ENCODE results near the gene FGF4.
"Not testable (repeated sequence)": the region's sequence is repeated elsewhere in the genome, so short reads cannot be mapped to it uniquely, and the experiment has no call there.

FGF4 gene

GRCh38 chr11:69773626-69774353 is 1.4 kb downstream of the FGF4 start:
- peaks cover 47% of the 10 kb centered on the region for H3K27me3 Mint-ChIP-seq (ENCODE audit: low read depth)
- H3K36me3 Mint-ChIP-seq (ENCODE audit: low read depth) = no peaks in the 10 kb centered on the region
- H3K4me1 Mint-ChIP-seq (ENCODE audit: low read depth) = no peaks in the 10 kb centered on the region
- no peak overlapping the region for H3K4me3 Mint-ChIP-seq
- H3K9me3 Mint-ChIP-seq = no peaks in the 10 kb centered on the region
- H3K27ac Mint-ChIP-seq = no peak overlapping the region
- DNase-seq (ENCODE audit: low spot score) = no peak

- Mint-ChIP-seq H3K4me3 (no peak overlapping the region), H3K36me3 (ENCODE audit: low read depth) (no peaks in the 10 kb centered on the region), H3K27me3 (ENCODE audit: low read depth) (peaks cover 37% of the 10 kb centered on the region), H3K4me1 (ENCODE audit: low read depth) (no peaks in the 10 kb centered on the region), H3K27ac (no peak overlapping the region), H3K9me3 (no peaks in the 10 kb centered on the region)
- DNase-seq (ENCODE audit: low spot score) = no peak
These were observed 3.7 kb downstream of the FGF4 start for GRCh38 chr11:69771466-69771865.

DNA sequence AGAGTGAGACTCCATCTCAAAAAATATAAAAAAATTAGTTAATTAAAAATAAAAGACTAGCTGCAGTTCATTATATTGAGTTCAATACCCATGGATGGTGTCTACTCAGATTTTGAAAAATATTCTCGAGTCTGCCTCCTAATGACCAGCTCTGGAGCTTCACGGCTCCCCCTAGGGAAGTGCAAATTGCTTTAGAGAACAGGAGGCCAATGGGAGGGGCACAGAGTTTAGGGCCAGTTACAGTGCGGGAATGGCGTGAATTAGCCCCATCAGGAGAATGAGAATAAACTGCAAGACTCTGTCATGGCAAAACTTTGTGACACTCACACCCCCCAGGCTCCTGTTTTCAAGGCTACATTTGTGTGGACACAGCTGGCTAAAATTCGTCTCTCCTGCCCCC is 4.6 kb downstream of the FGF4 start:
- Mint-ChIP-seq H3K27ac (no peak overlapping the region), H3K27me3 (ENCODE audit: low read depth) (peaks cover 31% of the 10 kb centered on the region), H3K4me3 (no peak overlapping the region), H3K36me3 (ENCODE audit: low read depth) (no peaks in the 10 kb centered on the region), H3K9me3 (no peaks in the 10 kb centered on the region), H3K4me1 (ENCODE audit: low read depth) (no peaks in the 10 kb centered on the region)
- no peak for DNase-seq (ENCODE audit: low spot score)

DNA sequence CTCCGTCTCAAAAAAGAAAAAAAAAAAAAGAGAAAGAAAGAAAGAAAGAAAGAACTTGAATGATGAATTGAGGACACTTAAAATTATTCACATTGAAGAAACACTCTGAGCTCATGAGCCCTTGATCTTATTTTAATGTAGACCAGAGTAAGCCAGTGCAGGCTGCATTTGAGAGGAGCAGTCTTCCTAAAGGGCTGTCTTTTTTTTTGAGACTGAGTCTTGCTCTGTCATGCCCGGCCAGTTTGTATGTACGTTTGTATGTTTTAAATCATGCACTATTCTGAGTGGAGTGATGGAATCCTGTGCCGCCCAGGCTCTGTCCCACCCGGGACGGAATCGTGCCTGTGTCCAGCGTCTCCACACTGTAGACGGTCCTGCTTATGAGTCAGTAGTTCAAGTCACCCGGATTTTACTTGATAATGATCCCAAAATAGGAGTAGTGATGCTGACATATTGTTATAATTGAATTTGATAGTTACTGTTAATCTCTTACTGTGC is 9.6 kb downstream of the FGF4 start:
- no peaks in the 10 kb centered on the region for H3K9me3 Mint-ChIP-seq
- DNase-seq (ENCODE audit: low spot score) = no peak
- H3K27me3 Mint-ChIP-seq (ENCODE audit: low read depth) = peaks cover 4% of the 10 kb centered on the region
- H3K36me3 Mint-ChIP-seq (ENCODE audit: low read depth) = no peaks in the 10 kb centered on the region
- H3K4me3 Mint-ChIP-seq = no peak overlapping the region
- H3K4me1 Mint-ChIP-seq (ENCODE audit: low read depth) = no peaks in the 10 kb centered on the region
- H3K27ac Mint-ChIP-seq = no peak overlapping the region

GRCh38 chr11:69764918-69765317 is 10.2 kb downstream of the FGF4 start:
- not testable (repeated sequence) for H3K27ac Mint-ChIP-seq; H3K4me3 Mint-ChIP-seq; DNase-seq (ENCODE audit: low spot score); H3K27me3 Mint-ChIP-seq (ENCODE audit: low read depth); H3K36me3 Mint-ChIP-seq (ENCODE audit: low read depth); H3K4me1 Mint-ChIP-seq (ENCODE audit: low read depth); H3K9me3 Mint-ChIP-seq

DNA sequence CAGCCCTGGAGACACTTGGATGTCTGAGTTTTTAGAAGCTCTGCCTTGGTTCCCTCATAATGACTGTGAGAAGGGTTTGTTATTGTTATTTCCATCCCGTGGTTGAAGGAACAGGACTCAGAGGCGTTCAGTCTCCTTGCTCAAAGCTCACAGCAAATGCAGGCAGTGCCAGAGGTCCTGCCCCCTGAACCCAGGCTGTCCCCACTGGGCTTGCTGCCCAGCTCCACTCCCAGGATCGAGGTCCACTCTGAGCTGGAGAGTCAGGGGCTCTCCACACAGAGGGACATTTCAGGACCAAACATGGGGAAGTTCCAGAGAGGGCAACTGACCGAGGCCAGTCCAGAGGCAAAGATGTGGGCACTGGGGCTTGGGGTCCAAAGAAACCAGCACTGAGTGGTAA is 14.8 kb downstream of the FGF4 start:
- no peaks in the 10 kb centered on the region for H3K4me1 Mint-ChIP-seq (ENCODE audit: low read depth)
- H3K27ac Mint-ChIP-seq = no peak overlapping the region
- no peaks in the 10 kb centered on the region for H3K27me3 Mint-ChIP-seq (ENCODE audit: low read depth)
- no peaks in the 10 kb centered on the region for H3K36me3 Mint-ChIP-seq (ENCODE audit: low read depth)
- DNase-seq (ENCODE audit: low spot score) = no peak
- no peaks in the 10 kb centered on the region for H3K9me3 Mint-ChIP-seq
- no peak overlapping the region for H3K4me3 Mint-ChIP-seq

DNA sequence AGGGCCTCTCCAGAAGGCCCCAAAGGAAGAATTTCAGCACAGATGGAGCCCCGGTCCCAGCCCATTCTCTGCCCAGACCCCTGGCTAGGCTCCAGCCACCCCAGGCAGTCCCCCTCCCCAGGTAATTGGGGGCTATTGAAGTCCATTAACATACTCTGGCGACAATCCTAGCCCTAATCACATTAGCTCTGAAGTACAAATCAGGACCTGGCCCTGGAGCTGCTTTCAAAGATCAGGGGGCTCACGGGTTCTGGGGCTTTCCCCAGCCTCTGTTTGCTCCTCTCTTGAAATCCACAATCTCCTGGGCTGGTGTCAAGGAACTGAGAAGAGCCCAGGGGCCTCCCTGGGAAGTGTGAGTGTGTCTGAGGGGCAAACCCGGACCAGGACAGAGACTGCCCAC is 22.3 kb downstream of the FGF4 start:
- DNase-seq (ENCODE audit: low spot score) = no peak
- H3K4me3 Mint-ChIP-seq = no peak overlapping the region
- H3K27me3 Mint-ChIP-seq (ENCODE audit: low read depth) = no peaks in the 10 kb centered on the region
- H3K27ac Mint-ChIP-seq = no peak overlapping the region
- no peaks in the 10 kb centered on the region for H3K36me3 Mint-ChIP-seq (ENCODE audit: low read depth)
- H3K4me1 Mint-ChIP-seq (ENCODE audit: low read depth) = no peaks in the 10 kb centered on the region
- H3K9me3 Mint-ChIP-seq = no peaks in the 10 kb centered on the region

- no peak overlapping the region for H3K4me3 Mint-ChIP-seq
- H3K9me3 Mint-ChIP-seq = no peaks in the 10 kb centered on the region
- no peaks in the 10 kb centered on the region for H3K36me3 Mint-ChIP-seq (ENCODE audit: low read depth)
- H3K27me3 Mint-ChIP-seq (ENCODE audit: low read depth) = no peaks in the 10 kb centered on the region
- H3K27ac Mint-ChIP-seq = no peak overlapping the region
- H3K4me1 Mint-ChIP-seq (ENCODE audit: low read depth) = no peaks in the 10 kb centered on the region
- DNase-seq (ENCODE audit: low spot score) = no peak
These were observed 24.1 kb downstream of the FGF4 start for GRCh38 chr11:69750875-69751597.

- H3K27me3 Mint-ChIP-seq (ENCODE audit: low read depth) = no peaks in the 10 kb centered on the region
- H3K36me3 Mint-ChIP-seq (ENCODE audit: low read depth) = no peaks in the 10 kb centered on the region
- H3K9me3 Mint-ChIP-seq = no peaks in the 10 kb centered on the region
- no peaks in the 10 kb centered on the region for H3K4me1 Mint-ChIP-seq (ENCODE audit: low read depth)
- H3K27ac Mint-ChIP-seq = no peak overlapping the region
- DNase-seq (ENCODE audit: low spot score) = no peak
- H3K4me3 Mint-ChIP-seq = no peak overlapping the region
These were observed 24.9 kb downstream of the FGF4 start for GRCh38 chr11:69750108-69750850.

DNA sequence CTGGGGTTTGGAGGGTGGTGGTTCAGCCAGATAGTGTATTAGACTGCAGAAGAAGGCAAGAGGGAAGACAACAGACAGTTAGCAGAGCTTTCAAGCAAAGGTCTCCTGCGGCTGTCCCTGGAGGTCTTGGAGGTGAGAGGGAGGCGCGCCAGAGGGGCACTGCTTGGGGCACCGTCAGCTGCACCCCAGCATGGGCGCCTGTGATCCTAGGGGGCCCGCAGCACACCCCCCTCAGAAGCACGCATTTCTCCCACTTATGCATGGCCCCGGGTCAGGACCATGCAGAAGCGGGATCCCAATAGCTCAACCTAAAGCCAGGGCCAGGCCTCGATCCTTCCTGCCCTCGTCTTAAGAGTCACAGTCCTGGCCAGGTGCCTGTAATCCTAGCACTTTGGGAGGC is 26.5 kb downstream of the FGF4 start:
- Mint-ChIP-seq H3K27ac (no peak overlapping the region), H3K4me1 (ENCODE audit: low read depth) (no peaks in the 10 kb centered on the region), H3K36me3 (ENCODE audit: low read depth) (no peaks in the 10 kb centered on the region), H3K4me3 (no peak overlapping the region), H3K27me3 (ENCODE audit: low read depth) (no peaks in the 10 kb centered on the region), H3K9me3 (no peaks in the 10 kb centered on the region)
- no peak for DNase-seq (ENCODE audit: low spot score)

- Mint-ChIP-seq H3K27ac (no peak overlapping the region), H3K27me3 (ENCODE audit: low read depth) (no peaks in the 10 kb centered on the region), H3K4me3 (no peak overlapping the region), H3K9me3 (no peaks in the 10 kb centered on the region), H3K36me3 (ENCODE audit: low read depth) (no peaks in the 10 kb centered on the region), H3K4me1 (ENCODE audit: low read depth) (no peaks in the 10 kb centered on the region)
- DNase-seq (ENCODE audit: low spot score) = no peak
These were observed 28.1 kb downstream of the FGF4 start for GRCh38 chr11:69746752-69747742.

GRCh38 chr11:69746140-69746539 is 29.0 kb downstream of the FGF4 start:
- Mint-ChIP-seq H3K27me3 (ENCODE audit: low read depth) (no peaks in the 10 kb centered on the region), H3K4me1 (ENCODE audit: low read depth) (no peaks in the 10 kb centered on the region), H3K9me3 (no peaks in the 10 kb centered on the region)

GRCh38 chr11:69745201-69745600 is 29.9 kb downstream of the FGF4 start:
- DNase-seq (ENCODE audit: low spot score) = no peak
- no peaks in the 10 kb centered on the region for H3K36me3 Mint-ChIP-seq (ENCODE audit: low read depth)
- no peak overlapping the region for H3K27ac Mint-ChIP-seq
- no peaks in the 10 kb centered on the region for H3K9me3 Mint-ChIP-seq
- no peaks in the 10 kb centered on the region for H3K4me1 Mint-ChIP-seq (ENCODE audit: low read depth)
- H3K4me3 Mint-ChIP-seq = no peak overlapping the region
- no peaks in the 10 kb centered on the region for H3K27me3 Mint-ChIP-seq (ENCODE audit: low read depth)

More at GRCh38 chr11:69746140-69746539, 29.0 kb downstream of the FGF4 start:
- DNase-seq (ENCODE audit: low spot score) = no peak
- Mint-ChIP-seq H3K4me3 (no peak overlapping the region), H3K27ac (no peak overlapping the region), H3K36me3 (ENCODE audit: low read depth) (no peaks in the 10 kb centered on the region)

Measured in T-helper 2 cell treated with Interferon-gamma antibody and Interleukin-4, amounts not matched to agents 5 μg/mL and 100 μg/mL, for 36 hours (primary cell).